Measurements from ENCODE around the gene MYOD1. TPM values are rescaled to one million over a fixed set of nuclear protein-coding genes. Genes with fewer than 3 reads are reported as not detected.
A peak's percentile ranks its signal among the peaks of the same experiment; 100 is the strongest.

The MYOD1 gene
- total RNA-seq, 2 experiments from 2014 or later, result not detected

GRCh38 chr11:17748761-17749721 lies 29.7 kb downstream of the MYOD1 start:
- Mint-ChIP-seq H3K4me3 (no peak overlapping the region), H3K4me1 (ENCODE audit: low read depth) (no peaks in the 10 kb centered on the region), H3K9me3 (ENCODE audit: insufficient read depth) (no peaks in the 10 kb centered on the region), H3K27ac (no peak overlapping the region), H3K27me3 (ENCODE audit: low read depth) (no peaks in the 10 kb centered on the region), H3K36me3 (ENCODE audit: low read depth) (no peaks in the 10 kb centered on the region)
- DNase-seq (no peak), ATAC-seq (no peak)
- POLR2A ChIA-PET, result no interaction called here
- CTCF ChIA-PET, result no interaction called here

- Mint-ChIP-seq H3K4me3 (no peak overlapping the region), H3K27me3 (ENCODE audit: low read depth) (no peaks in the 10 kb centered on the region), H3K36me3 (ENCODE audit: low read depth) (no peaks in the 10 kb centered on the region), H3K27ac (no peak overlapping the region), H3K4me1 (ENCODE audit: low read depth) (no peaks in the 10 kb centered on the region), H3K9me3 (ENCODE audit: insufficient read depth) (no peaks in the 10 kb centered on the region)
- ATAC-seq (no peak), DNase-seq (no peak)
- POLR2A ChIA-PET, result no interaction called here
- CTCF ChIA-PET, result interaction anchor here (1.4 kb wide), 1 partner anchor 19 kb away, joined by 4 read pairs; no protein-coding TSS in a partner anchor
These were observed 30.8 kb downstream of the MYOD1 start for GRCh38 chr11:17750013-17750800.

GRCh38 chr11:17750801-17751165 lies 31.4 kb downstream of the MYOD1 start:
- Mint-ChIP-seq H3K27me3 (ENCODE audit: low read depth) (no peaks in the 10 kb centered on the region), H3K9me3 (ENCODE audit: insufficient read depth) (no peaks in the 10 kb centered on the region), H3K27ac (no peak overlapping the region), H3K4me3 (no peak overlapping the region), H3K4me1 (ENCODE audit: low read depth) (no peaks in the 10 kb centered on the region), H3K36me3 (ENCODE audit: low read depth) (no peaks in the 10 kb centered on the region)
- ChIA-PET CTCF (interaction anchor here (1.4 kb wide), 1 partner anchor 20 kb away, joined by 4 read pairs; no protein-coding TSS in a partner anchor), POLR2A (no interaction called here)
- ATAC-seq (no peak), DNase-seq (no peak)

GRCh38 chr11:17751558-17751957 lies 32.2 kb downstream of the MYOD1 start:
- no peak overlapping the region for H3K4me3 Mint-ChIP-seq
- no peaks in the 10 kb centered on the region for H3K9me3 Mint-ChIP-seq (ENCODE audit: insufficient read depth)
- ATAC-seq (no peak), DNase-seq (no peak)
- POLR2A ChIA-PET, result no interaction called here
- CTCF ChIA-PET, result interaction anchor here (1.4 kb wide), 1 partner anchor 21 kb away, joined by 4 read pairs; no protein-coding TSS in a partner anchor
- no peaks in the 10 kb centered on the region for H3K36me3 Mint-ChIP-seq (ENCODE audit: low read depth)
- no peaks in the 10 kb centered on the region for H3K4me1 Mint-ChIP-seq (ENCODE audit: low read depth)
- no peaks in the 10 kb centered on the region for H3K27me3 Mint-ChIP-seq (ENCODE audit: low read depth)
- no peak overlapping the region for H3K27ac Mint-ChIP-seq

- H3K27ac Mint-ChIP-seq, result no peak overlapping the region
- no peaks in the 10 kb centered on the region for H3K9me3 Mint-ChIP-seq (ENCODE audit: insufficient read depth)
- ATAC-seq (no peak), DNase-seq (no peak)
- no peak overlapping the region for H3K4me3 Mint-ChIP-seq
- no peaks in the 10 kb centered on the region for H3K36me3 Mint-ChIP-seq (ENCODE audit: low read depth)
- ChIA-PET CTCF (no interaction called here), POLR2A (no interaction called here)
- no peaks in the 10 kb centered on the region for H3K4me1 Mint-ChIP-seq (ENCODE audit: low read depth)
- H3K27me3 Mint-ChIP-seq (ENCODE audit: low read depth), result peaks cover 2% of the 10 kb centered on the region
These were observed 32.8 kb downstream of the MYOD1 start for GRCh38 chr11:17752144-17752543.

GRCh38 chr11:17753153-17753552 lies 33.8 kb downstream of the MYOD1 start:
- CTCF ChIA-PET, result no interaction called here
- peaks cover 5% of the 10 kb centered on the region for H3K27me3 Mint-ChIP-seq (ENCODE audit: low read depth)

GRCh38 chr11:17753641-17754040 lies 34.3 kb downstream of the MYOD1 start:
- no peak overlapping the region for H3K27ac Mint-ChIP-seq
- CTCF ChIA-PET, result no interaction called here
- no peaks in the 10 kb centered on the region for H3K36me3 Mint-ChIP-seq (ENCODE audit: low read depth)
- ATAC-seq (no peak), DNase-seq (no peak)
- POLR2A ChIA-PET, result no interaction called here
- H3K4me1 Mint-ChIP-seq (ENCODE audit: low read depth), result no peaks in the 10 kb centered on the region
- H3K9me3 Mint-ChIP-seq (ENCODE audit: insufficient read depth), result no peaks in the 10 kb centered on the region
- no peak overlapping the region for H3K4me3 Mint-ChIP-seq
- peaks cover 9% of the 10 kb centered on the region for H3K27me3 Mint-ChIP-seq (ENCODE audit: low read depth)

More at GRCh38 chr11:17753153-17753552, 33.8 kb downstream of the MYOD1 start:
- Mint-ChIP-seq H3K4me3 (no peak overlapping the region), H3K27ac (no peak overlapping the region), H3K9me3 (ENCODE audit: insufficient read depth) (no peaks in the 10 kb centered on the region), H3K4me1 (ENCODE audit: low read depth) (no peaks in the 10 kb centered on the region), H3K36me3 (ENCODE audit: low read depth) (no peaks in the 10 kb centered on the region)
- POLR2A ChIA-PET, result no interaction called here
- no peak for ATAC-seq
- no peak for DNase-seq

- no peaks in the 10 kb centered on the region for H3K4me1 Mint-ChIP-seq (ENCODE audit: low read depth)
- H3K36me3 Mint-ChIP-seq (ENCODE audit: low read depth), result no peaks in the 10 kb centered on the region
- H3K4me3 Mint-ChIP-seq, result no peak overlapping the region
- ATAC-seq, result no peak
- ChIA-PET CTCF (no interaction called here), POLR2A (no interaction called here)
- no peak for DNase-seq
- H3K27me3 Mint-ChIP-seq (ENCODE audit: low read depth), result peaks cover 9% of the 10 kb centered on the region
- no peaks in the 10 kb centered on the region for H3K9me3 Mint-ChIP-seq (ENCODE audit: insufficient read depth)
- H3K27ac Mint-ChIP-seq, result no peak overlapping the region
These were observed 36.5 kb downstream of the MYOD1 start for GRCh38 chr11:17755891-17756290.

- Mint-ChIP-seq H3K4me3 (no peak overlapping the region), H3K27ac (no peak overlapping the region), H3K27me3 (ENCODE audit: low read depth) (peaks cover 9% of the 10 kb centered on the region), H3K9me3 (ENCODE audit: insufficient read depth) (no peaks in the 10 kb centered on the region), H3K4me1 (ENCODE audit: low read depth) (no peaks in the 10 kb centered on the region), H3K36me3 (ENCODE audit: low read depth) (no peaks in the 10 kb centered on the region)
- ChIA-PET CTCF (interaction anchor here (0.7 to 3.7 kb wide), 4 partner anchors 29 to 220 kb away, joined by 3 to 21 read pairs (median 7); no protein-coding TSS in a partner anchor), POLR2A (no interaction called here)
- peak; percentile 47 for DNase-seq
- ATAC-seq, result peak; percentile 81
These were observed 41.0 kb downstream of the MYOD1 start for GRCh38 chr11:17760102-17761029.

- ChIA-PET POLR2A (no interaction called here), CTCF (no interaction called here)
- H3K27me3 Mint-ChIP-seq (ENCODE audit: low read depth), result peaks cover 6% of the 10 kb centered on the region
- no peak for ATAC-seq
- no peaks in the 10 kb centered on the region for H3K36me3 Mint-ChIP-seq (ENCODE audit: low read depth)
- no peak for DNase-seq
- H3K27ac Mint-ChIP-seq, result no peak overlapping the region
- no peaks in the 10 kb centered on the region for H3K9me3 Mint-ChIP-seq (ENCODE audit: insufficient read depth)
- H3K4me1 Mint-ChIP-seq (ENCODE audit: low read depth), result no peaks in the 10 kb centered on the region
- H3K4me3 Mint-ChIP-seq, result no peak overlapping the region
These were observed 43.1 kb downstream of the MYOD1 start for GRCh38 chr11:17762309-17762974.

GRCh38 chr11:17763244-17763643 lies 43.9 kb downstream of the MYOD1 start:
- POLR2A ChIA-PET, result no interaction called here

More at GRCh38 chr11:17763244-17763643, 43.9 kb downstream of the MYOD1 start:
- CTCF ChIA-PET, result no interaction called here
- Mint-ChIP-seq H3K36me3 (ENCODE audit: low read depth) (no peaks in the 10 kb centered on the region), H3K9me3 (ENCODE audit: insufficient read depth) (no peaks in the 10 kb centered on the region), H3K4me1 (ENCODE audit: low read depth) (no peaks in the 10 kb centered on the region), H3K27me3 (ENCODE audit: low read depth) (peaks cover 3% of the 10 kb centered on the region), H3K4me3 (no peak overlapping the region), H3K27ac (no peak overlapping the region)
- ATAC-seq, result no peak
- DNase-seq, result no peak

Data from activated CD8-positive, alpha-beta T cell treated with anti-CD3 and anti-CD28 coated beads, Interleukin-2, amount 10 ng/mL, durations not matched to agents 7 days and 5 days (primary cell).